ENCODE results near the gene DNMT1. TPM values are rescaled to one million over a fixed set of nuclear protein-coding genes. Genes with fewer than 3 reads are reported as not detected.

DNMT1 gene
- total RNA-seq, 2 donors from 2014 or later: 43.2 to 59.2 TPM

GRCh38 chr19:10088949-10089554, 105.7 kb downstream of the DNMT1 start:
- intact Hi-C loops (cut with DNase I): no loop called here
- no peak for DNase-seq (ENCODE audit: low spot score)

GRCh38 chr19:10087296-10088061, 107.3 kb downstream of the DNMT1 start:
- intact Hi-C loops (cut with DNase I): no loop called here
- no peak for DNase-seq (ENCODE audit: low spot score)

DNA sequence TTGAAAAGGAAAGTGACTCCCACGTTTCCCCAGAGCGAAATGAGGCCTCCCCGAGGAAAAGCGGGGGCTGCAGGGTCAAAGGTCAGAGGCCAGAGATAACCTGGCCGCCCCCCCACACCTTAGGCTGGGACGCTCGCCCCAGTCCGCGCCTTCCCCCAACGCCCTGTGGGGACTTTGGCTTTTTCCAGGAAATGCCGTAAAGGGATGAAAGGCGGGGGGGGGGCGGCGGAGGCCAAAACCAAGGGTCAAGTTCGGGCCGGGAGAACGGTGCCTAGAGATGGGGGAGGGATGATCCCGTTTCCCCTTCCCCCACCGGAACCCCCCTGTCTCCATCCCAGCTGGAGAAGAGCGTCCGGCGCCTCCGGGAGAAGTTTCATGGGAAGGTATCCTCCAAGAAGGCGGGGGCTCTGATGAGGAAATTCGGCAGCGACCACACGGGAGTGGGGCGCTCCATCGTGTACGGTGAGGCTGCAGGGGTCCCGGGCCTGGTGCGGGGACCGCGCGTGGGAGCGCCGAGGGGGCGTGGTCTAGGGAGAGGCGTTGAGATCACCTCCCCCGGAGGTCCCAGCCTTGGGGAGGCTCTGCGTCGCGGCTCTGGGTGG, 108.1 kb downstream of the DNMT1 start:
- intact Hi-C loops (cut with DNase I): no loop called here
- no peak for DNase-seq (ENCODE audit: low spot score)

GRCh38 chr19:10085641-10086590, 108.8 kb downstream of the DNMT1 start, which contains the start of gene SHFL:
SHFL (plus strand) TSS chr19:10086317; CDS start chr19:10086428, 111 bp downstream.
- intact Hi-C loops (cut with DNase I): no loop called here
- DNase-seq (ENCODE audit: low spot score): peak; percentile 92

GRCh38 chr19:10084803-10085202, 110.0 kb downstream of the DNMT1 start:
- intact Hi-C loops (cut with DNase I): no loop called here
- DNase-seq (ENCODE audit: low spot score): no peak

- intact Hi-C loops (cut with DNase I): no loop called here
- no peak for DNase-seq (ENCODE audit: low spot score)
These were observed 110.8 kb downstream of the DNMT1 start for GRCh38 chr19:10083911-10084310.

Small RNA genes within 50 kb of the gene (microRNA-seq; reads per million reads assigned to microRNA genes)
- 0 reads per million in 2 donors for gene MIR4322 (ENCODE audit: borderline microRNAs expressed in 2 of 2)

Other genes with a start within 250 kb of the DNMT1 start
- gene COL5A3, start 184.4 kb downstream of the DNMT1 start, total RNA-seq: 10 to 100 TPM; 10.7 to 23.4 TPM
- gene RDH8, start 181.5 kb downstream of the DNMT1 start, total RNA-seq: not detected
- gene SHFL, start 108.6 kb downstream of the DNMT1 start, total RNA-seq: 10 to 100 TPM; 21.7 to 26.0 TPM
- gene ANGPTL6, start 92.3 kb downstream of the DNMT1 start, total RNA-seq: not detected
- gene PPAN, start 88.6 kb downstream of the DNMT1 start, total RNA-seq: 10 to 100 TPM; 21.9 to 27.8 TPM
- 1 to 10 TPM; 6.3 to 6.5 TPM for gene P2RY11, start 83.3 kb downstream of the DNMT1 start, total RNA-seq
- 100 to 1,000 TPM; 140 to 157 TPM for gene EIF3G, start 75.1 kb downstream of the DNMT1 start, total RNA-seq
- 10 to 100 TPM; 16.3 to 17.7 TPM for gene S1PR2, start 36.4 kb upstream of the DNMT1 start, total RNA-seq
- gene MRPL4, start 57.3 kb upstream of the DNMT1 start, total RNA-seq: 10 to 100 TPM; 26.2 to 28.2 TPM
- 10 to 100 TPM; 21.0 to 21.9 TPM for gene ICAM1, start 76.2 kb upstream of the DNMT1 start, total RNA-seq
- gene ICAM4, start 92.0 kb upstream of the DNMT1 start, total RNA-seq: under 1 TPM in 1 of 2 donors, not detected in 1; 0.57 TPM
- gene ICAM5, start 95.0 kb upstream of the DNMT1 start, total RNA-seq: under 1 TPM; 0.33 to 0.83 TPM
- 1 to 10 TPM; 1.1 to 1.2 TPM for gene ZGLP1, start 114.9 kb upstream of the DNMT1 start, total RNA-seq
- 10 to 100 TPM; 10.2 to 11.4 TPM for gene FDX2, start 121.1 kb upstream of the DNMT1 start, total RNA-seq
- 10 to 100 TPM; 17.5 to 19.0 TPM for gene RAVER1, start 138.6 kb upstream of the DNMT1 start, total RNA-seq
- 10 to 100 TPM in 1 of 2 donors, 1 to 10 TPM in 1; 7.9 to 10.6 TPM for gene ICAM3, start 144.7 kb upstream of the DNMT1 start, total RNA-seq
- 10 to 100 TPM; 67.1 to 69.3 TPM for gene TYK2, start 185.6 kb upstream of the DNMT1 start, total RNA-seq
- gene CDC37, start 208.6 kb upstream of the DNMT1 start, total RNA-seq: 100 to 1,000 TPM; 106 to 109 TPM
- gene PDE4A, start 225.6 kb upstream of the DNMT1 start, total RNA-seq: 10 to 100 TPM; 10.9 to 12.8 TPM

All from posterior vena cava (tissue), 2 donors.